ENCODE measurements around the gene VTI1A.

DNA sequence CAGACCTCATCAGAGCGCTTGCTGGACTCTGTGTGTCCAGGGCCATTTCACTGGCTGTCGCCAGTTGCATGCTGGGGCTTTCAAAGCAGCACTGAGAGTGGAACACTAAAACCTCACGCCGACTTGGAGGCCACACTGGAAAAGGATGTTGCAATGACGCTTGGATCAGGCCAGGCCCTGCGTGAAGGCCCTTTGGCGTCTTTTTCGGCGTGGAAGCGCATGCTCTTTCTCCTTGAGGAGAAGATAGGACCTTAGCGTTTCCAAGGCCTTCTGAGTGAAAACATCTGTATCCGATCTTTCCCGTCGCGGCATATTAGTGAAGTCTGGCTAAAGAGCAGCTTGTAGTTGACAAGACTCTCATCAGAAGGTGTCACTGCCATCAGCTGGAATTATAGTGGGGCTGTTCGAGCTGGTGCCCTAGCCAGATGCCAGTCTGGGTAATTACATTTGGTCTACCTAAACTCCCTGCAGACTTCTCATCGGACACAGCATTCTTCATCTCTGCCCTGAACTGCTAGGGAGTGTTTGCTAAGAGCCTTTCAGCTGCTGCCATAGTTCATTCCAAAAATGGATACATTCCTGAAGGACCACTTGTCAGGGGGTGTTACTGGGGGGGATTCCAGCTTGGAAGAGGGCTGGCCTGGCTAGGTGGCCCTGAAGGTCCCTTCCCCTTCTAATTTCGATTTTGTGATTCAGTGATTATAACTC, 335.3 kb downstream of the VTI1A start:
- no peak for TF ChIP-seq POLR2A (IDR thresholded peaks at IDR 0.05; ENCODE audit: low read depth, low read length)
- TF ChIP-seq, protein P1, sequence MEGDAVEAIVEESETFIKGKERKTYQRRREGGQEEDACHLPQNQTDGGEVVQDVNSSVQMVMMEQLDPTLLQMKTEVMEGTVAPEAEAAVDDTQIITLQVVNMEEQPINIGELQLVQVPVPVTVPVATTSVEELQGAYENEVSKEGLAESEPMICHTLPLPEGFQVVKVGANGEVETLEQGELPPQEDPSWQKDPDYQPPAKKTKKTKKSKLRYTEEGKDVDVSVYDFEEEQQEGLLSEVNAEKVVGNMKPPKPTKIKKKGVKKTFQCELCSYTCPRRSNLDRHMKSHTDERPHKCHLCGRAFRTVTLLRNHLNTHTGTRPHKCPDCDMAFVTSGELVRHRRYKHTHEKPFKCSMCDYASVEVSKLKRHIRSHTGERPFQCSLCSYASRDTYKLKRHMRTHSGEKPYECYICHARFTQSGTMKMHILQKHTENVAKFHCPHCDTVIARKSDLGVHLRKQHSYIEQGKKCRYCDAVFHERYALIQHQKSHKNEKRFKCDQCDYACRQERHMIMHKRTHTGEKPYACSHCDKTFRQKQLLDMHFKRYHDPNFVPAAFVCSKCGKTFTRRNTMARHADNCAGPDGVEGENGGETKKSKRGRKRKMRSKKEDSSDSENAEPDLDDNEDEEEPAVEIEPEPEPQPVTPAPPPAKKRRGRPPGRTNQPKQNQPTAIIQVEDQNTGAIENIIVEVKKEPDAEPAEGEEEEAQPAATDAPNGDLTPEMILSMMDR (conservative IDR thresholded peaks at IDR 0.05; ENCODE audit: low read depth, low read length) = no peak
- TF ChIP-seq RCOR1 (IDR thresholded peaks at IDR 0.05; ENCODE audit: insufficient replicate concordance, low read length) = no peak
- TF ChIP-seq MXI1 (IDR thresholded peaks at IDR 0.05; ENCODE audit: borderline replicate concordance, low read depth, low read length) = no peak
- no peak for TF ChIP-seq SMC3 (IDR thresholded peaks at IDR 0.05; ENCODE audit: low read depth, low read length)
- TF ChIP-seq FOS (IDR thresholded peaks at IDR 0.05; ENCODE audit: low read depth, low read length) = no peak

Measured in IMR-90 (cell line).